ENCODE data around the gene CCNL2.

Gene CCNL2

GRCh38 chr1:1338278-1338677, 60.9 kb downstream of the CCNL2 start:
- no peak overlapping the region for H3K4me3 ChIP-seq (ENCODE audit: low read depth, low read length)
- no peak for TF ChIP-seq CTCF (IDR thresholded peaks at IDR 0.05; ENCODE audit: borderline replicate concordance, insufficient read depth, low read depth, low read length)

- no peak for TF ChIP-seq CTCF (IDR thresholded peaks at IDR 0.05; ENCODE audit: borderline replicate concordance, insufficient read depth, low read depth, low read length)
- no peak overlapping the region for H3K4me3 ChIP-seq (ENCODE audit: low read depth, low read length)
These were observed 61.4 kb downstream of the CCNL2 start for GRCh38 chr1:1337793-1338147.

- H3K4me3 ChIP-seq (ENCODE audit: low read depth, low read length): no peak overlapping the region
- no peak for TF ChIP-seq CTCF (IDR thresholded peaks at IDR 0.05; ENCODE audit: borderline replicate concordance, insufficient read depth, low read depth, low read length)
These were observed 62.0 kb downstream of the CCNL2 start for GRCh38 chr1:1336931-1337792.

- H3K4me3 ChIP-seq (ENCODE audit: low read depth, low read length): no peak overlapping the region
- TF ChIP-seq CTCF (IDR thresholded peaks at IDR 0.05; ENCODE audit: borderline replicate concordance, insufficient read depth, low read depth, low read length): no peak
These were observed 62.7 kb downstream of the CCNL2 start for GRCh38 chr1:1336446-1336845.

- no peak overlapping the region for H3K4me3 ChIP-seq (ENCODE audit: low read depth, low read length)
- no peak for TF ChIP-seq CTCF (IDR thresholded peaks at IDR 0.05; ENCODE audit: borderline replicate concordance, insufficient read depth, low read depth, low read length)
These were observed 63.3 kb downstream of the CCNL2 start for GRCh38 chr1:1335792-1336248.
